WTC11 (cell line): ENCODE data around the gene PIK3C3. TPM values are rescaled to one million over a fixed set of nuclear protein-coding genes. Genes with fewer than 3 reads are reported as not detected.

ENCODE experiments used
- ATAC-seq: fragments of 200-7000 bp; cut with Tn5 transposase; 2 replicates; pipeline ENCODE4 v1.10.0; 2021; ENCODE audit warnings: mild to moderate bottlenecking, moderate library complexity
- CTCF ChIA-PET: fragments of 300-600 bp; sonication (Branson Sonifier 250); formaldehyde crosslinking; loops from one replicate; lab custom pipeline; 2021; ENCODE audit warnings: antibody characterized with exemption; lab: Charles Lee
- POLR2A ChIA-PET: fragments of 350-600 bp; sonication (Branson Sonifier 250); formaldehyde crosslinking; loops from one replicate; lab custom pipeline; 2021; ENCODE audit warnings: antibody characterized with exemption; lab: Charles Lee
- DNase-seq: peaks from one replicate; pipeline ENCODE4 v3.0.0; 2021; ENCODE audit warnings: low spot score
- H3K27ac Mint-ChIP-seq: 2 replicates; pipeline ENCODE4 v1.8.0; 2021; ENCODE audit warnings: mixed read lengths
- H3K27me3 Mint-ChIP-seq: 2 replicates; pipeline ENCODE4 v1.8.0; 2021; ENCODE audit warnings: low read depth, mild to moderate bottlenecking, moderate library complexity, mixed read lengths
- H3K36me3 Mint-ChIP-seq: 2 replicates; pipeline ENCODE4 v1.8.0; 2021; ENCODE audit warnings: mixed read lengths
- H3K4me1 Mint-ChIP-seq: 2 replicates; pipeline ENCODE4 v1.8.0; 2022; ENCODE audit warnings: mixed read lengths
- H3K4me3 Mint-ChIP-seq: 2 replicates; pipeline ENCODE4 v1.8.0; 2021; ENCODE audit warnings: mild to moderate bottlenecking, moderate library complexity, mixed read lengths
- H3K9me3 Mint-ChIP-seq: 2 replicates; pipeline ENCODE4 v1.8.0; 2021; ENCODE audit warnings: mixed read lengths
- ATF6 ChIP-seq: sonication (generic); formaldehyde crosslinking; IDR thresholded peaks from 2 replicates; pipeline ENCODE4 v1.8.1; 2023; ENCODE audit warnings: mild to moderate bottlenecking, missing genetic modification reagents
- CBFB ChIP-seq: sonication (generic); formaldehyde crosslinking; IDR thresholded peaks from 2 replicates; pipeline ENCODE4 v1.8.1; 2022; ENCODE audit warnings: mild to moderate bottlenecking, low read depth, missing genetic modification reagents
- ELF4 ChIP-seq: sonication (generic); formaldehyde crosslinking; IDR thresholded peaks from 2 replicates; pipeline ENCODE4 v1.8.1; 2022; ENCODE audit warnings: low read depth, mild to moderate bottlenecking, moderate library complexity, missing genetic modification reagents
- FOXK1 ChIP-seq: sonication (generic); formaldehyde crosslinking; IDR thresholded peaks from 2 replicates; pipeline ENCODE4 v1.8.0; 2022; ENCODE audit warnings: mild to moderate bottlenecking, moderate library complexity, missing genetic modification reagents
- MLX ChIP-seq: sonication (generic); formaldehyde crosslinking; IDR thresholded peaks from 2 replicates; pipeline ENCODE4 v1.8.1; 2023; ENCODE audit warnings: mild to moderate bottlenecking, missing genetic modification reagents, moderate library complexity
- MYBL2 ChIP-seq: sonication (generic); formaldehyde crosslinking; IDR thresholded peaks from 2 replicates; pipeline ENCODE4 v1.8.1; 2023; ENCODE audit warnings: mild to moderate bottlenecking, moderate library complexity, missing genetic modification reagents
- NFYB ChIP-seq: sonication (generic); formaldehyde crosslinking; conservative IDR thresholded peaks from 2 replicates; pipeline ENCODE4 v1.8.0; 2022; ENCODE audit warnings: low read depth, missing genetic modification reagents
- NR1H2 ChIP-seq: sonication (generic); formaldehyde crosslinking; IDR thresholded peaks from 2 replicates; pipeline ENCODE4 v1.9.0; 2021; ENCODE audit warnings: mild to moderate bottlenecking, moderate library complexity, missing genetic modification reagents
- NR2C2 ChIP-seq: sonication (generic); formaldehyde crosslinking; IDR thresholded peaks from 2 replicates; pipeline ENCODE4 v1.8.0; 2022; ENCODE audit warnings: mild to moderate bottlenecking, missing genetic modification reagents
- PREB ChIP-seq: sonication (generic); formaldehyde crosslinking; IDR thresholded peaks from 2 replicates; pipeline ENCODE4 v1.8.1; 2022; ENCODE audit warnings: mild to moderate bottlenecking, missing genetic modification reagents, moderate library complexity, borderline replicate concordance
- PRRX2 ChIP-seq: fragments of 250-450 bp; sonication (Bioruptor Pico); IDR thresholded peaks from 2 replicates; pipeline ENCODE4 v1.8.0; 2021; ENCODE audit warnings: mild to moderate bottlenecking
- RORB ChIP-seq: fragments of 250-450 bp; sonication (Bioruptor Pico); IDR thresholded peaks from 2 replicates; pipeline ENCODE4 v1.9.0; 2021; ENCODE audit warnings: mild to moderate bottlenecking
- SOX15 ChIP-seq: fragments of 250-450 bp; sonication (Bioruptor Pico); IDR thresholded peaks from 2 replicates; pipeline ENCODE4 v1.9.0; 2021; ENCODE audit warnings: mild to moderate bottlenecking
- SP1 ChIP-seq: sonication (generic); formaldehyde crosslinking; conservative IDR thresholded peaks from 2 replicates; pipeline ENCODE4 v1.8.1; 2022; ENCODE audit warnings: missing genetic modification reagents
- TEAD1 ChIP-seq: sonication (generic); formaldehyde crosslinking; IDR thresholded peaks from 2 replicates; pipeline ENCODE4 v1.8.0; 2022; ENCODE audit warnings: mild to moderate bottlenecking, missing genetic modification reagents
- TEAD4 ChIP-seq: sonication (generic); formaldehyde crosslinking; IDR thresholded peaks from 2 replicates; pipeline ENCODE4 v1.8.0; 2022; ENCODE audit warnings: mild to moderate bottlenecking, missing genetic modification reagents
- USF1 ChIP-seq: sonication (generic); formaldehyde crosslinking; IDR thresholded peaks from 2 replicates; pipeline ENCODE4 v1.8.0; 2022; ENCODE audit warnings: mild to moderate bottlenecking, missing genetic modification reagents
- ZBTB21 ChIP-seq: sonication (generic); formaldehyde crosslinking; IDR thresholded peaks from 2 replicates; pipeline ENCODE4 v1.8.1; 2023; ENCODE audit warnings: mild to moderate bottlenecking, missing genetic modification reagents, borderline replicate concordance
- ZNF121 ChIP-seq: sonication (generic); formaldehyde crosslinking; IDR thresholded peaks from 2 replicates; pipeline ENCODE4 v1.8.0; 2023; ENCODE audit warnings: missing genetic modification reagents
- ZNF317 ChIP-seq: sonication (generic); formaldehyde crosslinking; IDR thresholded peaks from 2 replicates; pipeline ENCODE4 v1.8.1; 2023; ENCODE audit warnings: low read depth, mild to moderate bottlenecking, moderate library complexity, missing genetic modification reagents, borderline replicate concordance
- ZNF396 ChIP-seq: fragments of 250-450 bp; sonication (Bioruptor Pico); IDR thresholded peaks from 2 replicates; pipeline ENCODE4 v1.8.0; 2021; ENCODE audit warnings: mild to moderate bottlenecking, moderate library complexity, borderline replicate concordance
- ZSCAN18 ChIP-seq: fragments of 250-450 bp; sonication (Bioruptor Pico); IDR thresholded peaks from 2 replicates; pipeline ENCODE4 v2.1.2; 2022; ENCODE audit warnings: mild to moderate bottlenecking, moderate library complexity
- total RNA-seq: library from RNA; stranded (reverse); gene quantifications from 3 replicates; pipeline ENCODE4 v1.2.3, GENCODE V29; 2021

Gene PIK3C3
- total RNA-seq, 1 experiment from 2014 or later: 40.4 TPM

GRCh38 chr18:41965634-41966255, 10.7 kb downstream of the PIK3C3 start:
- H3K36me3 Mint-ChIP-seq: peaks cover 28% of the 10 kb centered on the region
- no peak overlapping the region for H3K4me3 Mint-ChIP-seq
- DNase-seq (no peak), ATAC-seq (no peak)
- ChIA-PET POLR2A (no interaction called here), CTCF (no interaction called here)
- H3K9me3 Mint-ChIP-seq: no peaks in the 10 kb centered on the region
- no peaks in the 10 kb centered on the region for H3K4me1 Mint-ChIP-seq
- no peaks in the 10 kb centered on the region for H3K27me3 Mint-ChIP-seq
- TF ChIP-seq MLX (no peak), MYBL2 (CRISPR knock-in tag) (no peak), NR1H2 (no peak), USF1 (CRISPR knock-in tag) (no peak), ATF6 (CRISPR knock-in tag) (no peak), SP1 (CRISPR knock-in tag) (no peak), ZSCAN18 (CRISPR knock-in tag) (no peak), CBFB (CRISPR knock-in tag) (no peak), ELF4 (no peak), ZNF121 (CRISPR knock-in tag) (no peak), PRRX2 (CRISPR knock-in tag) (no peak), PREB (no peak), NFYB (CRISPR knock-in tag) (no peak)
- no peak overlapping the region for H3K27ac Mint-ChIP-seq

GRCh38 chr18:41966943-41967342, 11.9 kb downstream of the PIK3C3 start:
- H3K27ac Mint-ChIP-seq: no peak overlapping the region
- no peak for ATAC-seq

More at GRCh38 chr18:41966943-41967342, 11.9 kb downstream of the PIK3C3 start:
- TF ChIP-seq TEAD4 (CRISPR knock-in tag) (no peak), SOX15 (CRISPR knock-in tag) (no peak), RORB (no peak), NR2C2 (no peak), TEAD1 (no peak), FOXK1 (no peak), ZNF396 (CRISPR knock-in tag) (no peak), ZNF317 (CRISPR knock-in tag) (no peak), ZBTB21 (no peak), USF1 (CRISPR knock-in tag) (no peak)
- ChIA-PET POLR2A (no interaction called here), CTCF (no interaction called here)
- DNase-seq: no peak
- Mint-ChIP-seq H3K9me3 (no peaks in the 10 kb centered on the region), H3K4me3 (no peak overlapping the region), H3K36me3 (peaks cover 28% of the 10 kb centered on the region), H3K4me1 (no peaks in the 10 kb centered on the region), H3K27me3 (no peaks in the 10 kb centered on the region)
